ENCODE results near the gene AHSP. TPM values are rescaled to one million over a fixed set of nuclear protein-coding genes. Genes with fewer than 3 reads are reported as not detected.

AHSP gene
- polyA plus RNA-seq, 3 donors: 4.2 to 7.0 (median 4.4) TPM

Other genes with a start within 250 kb of the AHSP start
- 1 to 10 TPM in 1 of 3 donors, under 1 TPM in 2; 0.51 to 1.1 (median 0.83) TPM for gene ITGAX, start 172.7 kb upstream of the AHSP start, polyA plus RNA-seq (ENCODE audit: insufficient read length in 3 of 3)
- under 1 TPM in 2 of 3 donors, not detected in 1; 0.28 to 0.46 TPM for gene ITGAD, start 134.6 kb upstream of the AHSP start, polyA plus RNA-seq (ENCODE audit: insufficient read length in 3 of 3)
- gene COX6A2, start 99.5 kb upstream of the AHSP start, polyA plus RNA-seq (ENCODE audit: insufficient read length in 3 of 3): 1 to 10 TPM in 2 of 3 donors, under 1 TPM in 1; 0.42 to 1.4 (median 1.1) TPM
- gene ZNF843, start 85.1 kb upstream of the AHSP start, polyA plus RNA-seq (ENCODE audit: insufficient read length in 3 of 3): 1 to 10 TPM; 3.2 to 3.3 (median 3.2) TPM
- gene ARMC5, start 68.4 kb upstream of the AHSP start, polyA plus RNA-seq (ENCODE audit: insufficient read length in 3 of 3): 10 to 100 TPM; 13.1 to 19.0 (median 16.9) TPM
- 10 to 100 TPM; 36.9 to 54.9 (median 46.5) TPM for gene TGFB1I1, start 55.7 kb upstream of the AHSP start, polyA plus RNA-seq (ENCODE audit: insufficient read length in 3 of 3)
- gene SLC5A2, start 44.8 kb upstream of the AHSP start, polyA plus RNA-seq (ENCODE audit: insufficient read length in 3 of 3): 10 to 100 TPM; 55.9 to 74.2 (median 72.8) TPM
- gene RUSF1, start 19.5 kb upstream of the AHSP start, polyA plus RNA-seq (ENCODE audit: insufficient read length in 3 of 3): 10 to 100 TPM; 87.9 to 98.1 (median 94.4) TPM